Islet of Langerhans (tissue), 1 donor: ENCODE data around the gene GDI2.
"Not testable (repeated sequence)": the region's sequence is repeated elsewhere in the genome, so short reads cannot be mapped to it uniquely, and the experiment has no call there.

Experiments
- FAIRE-seq: peaks from one replicate; lab custom pipeline; 2011; peaks lifted over from hg19 to GRCh38; lab: Jason Lieb, UNC

The GDI2 gene

DNA sequence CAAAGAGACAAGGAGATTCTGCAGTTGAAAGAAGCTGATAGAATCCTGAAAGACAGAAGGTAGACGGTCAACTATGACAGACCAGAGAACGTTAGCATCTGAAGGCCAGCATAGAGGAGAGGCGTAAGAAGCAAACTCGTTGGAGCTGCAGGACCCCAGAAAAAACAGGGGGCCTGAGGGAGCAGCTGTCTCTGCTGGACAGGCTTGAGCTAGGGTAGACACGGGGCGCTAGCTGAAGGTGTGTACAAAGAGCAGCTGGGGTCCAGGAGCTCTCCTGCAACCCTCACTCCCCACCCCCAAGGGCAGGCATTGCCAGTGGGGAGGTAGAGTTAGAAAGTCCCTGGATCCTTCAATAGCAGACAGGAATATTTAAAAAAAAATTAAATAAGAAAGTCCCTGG lies 14.6 kb upstream of the GDI2 start:
- FAIRE-seq: no peak

DNA sequence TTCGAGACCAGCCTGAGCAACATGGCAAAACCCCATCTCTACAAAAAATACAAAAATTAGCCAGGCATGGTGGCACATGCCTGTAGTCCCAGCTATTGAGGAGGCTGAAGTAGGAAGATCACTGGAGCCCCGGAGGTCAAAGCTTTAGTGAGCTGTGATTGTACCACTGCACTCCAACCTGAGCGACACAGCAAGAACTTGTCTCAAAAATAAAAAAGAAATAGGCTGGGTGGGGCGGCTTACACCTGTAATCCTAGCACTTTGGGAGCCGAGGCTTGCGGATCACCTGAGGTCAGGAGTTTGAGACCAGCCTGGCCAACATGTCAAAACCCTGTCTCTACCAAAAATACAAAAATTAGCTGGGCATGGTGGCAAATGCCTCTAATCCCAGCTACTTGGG lies 13.3 kb upstream of the GDI2 start:
- FAIRE-seq: not testable (repeated sequence)

DNA sequence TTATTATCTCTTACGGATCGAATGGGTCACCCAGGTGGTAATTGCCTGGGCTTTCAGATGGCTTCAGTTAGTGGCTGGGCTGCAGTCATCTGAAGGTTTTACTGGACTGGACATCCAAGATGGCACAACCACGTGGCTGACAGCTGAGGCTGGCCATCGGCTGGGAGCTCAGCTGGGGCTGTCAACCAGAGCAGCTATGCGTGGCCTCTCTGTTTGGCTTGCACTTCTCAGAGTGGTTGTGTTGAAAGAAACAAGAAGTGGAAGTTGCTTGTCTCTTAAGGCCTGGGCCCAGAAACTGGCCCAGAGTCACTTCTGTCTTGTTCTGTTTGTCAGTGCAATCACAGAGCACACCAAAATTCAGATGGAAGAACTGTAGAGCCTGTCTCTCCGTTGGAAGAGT lies 5.7 kb upstream of the GDI2 start:
- no peak for FAIRE-seq

DNA sequence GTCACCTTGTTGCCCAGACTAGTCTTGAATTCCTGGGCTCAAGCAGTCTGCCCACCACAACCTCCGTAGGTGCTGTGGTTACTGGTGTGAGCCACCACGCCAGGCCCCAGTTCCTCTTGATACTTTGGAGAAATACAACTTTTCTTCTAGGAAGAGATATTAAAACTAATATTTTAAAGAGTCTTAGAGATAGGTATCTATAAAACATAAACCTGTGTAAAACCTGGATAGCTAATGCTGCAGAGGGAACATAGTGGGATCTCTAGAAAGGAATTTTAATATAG lies 4.8 kb upstream of the GDI2 start:
- no peak for FAIRE-seq

DNA sequence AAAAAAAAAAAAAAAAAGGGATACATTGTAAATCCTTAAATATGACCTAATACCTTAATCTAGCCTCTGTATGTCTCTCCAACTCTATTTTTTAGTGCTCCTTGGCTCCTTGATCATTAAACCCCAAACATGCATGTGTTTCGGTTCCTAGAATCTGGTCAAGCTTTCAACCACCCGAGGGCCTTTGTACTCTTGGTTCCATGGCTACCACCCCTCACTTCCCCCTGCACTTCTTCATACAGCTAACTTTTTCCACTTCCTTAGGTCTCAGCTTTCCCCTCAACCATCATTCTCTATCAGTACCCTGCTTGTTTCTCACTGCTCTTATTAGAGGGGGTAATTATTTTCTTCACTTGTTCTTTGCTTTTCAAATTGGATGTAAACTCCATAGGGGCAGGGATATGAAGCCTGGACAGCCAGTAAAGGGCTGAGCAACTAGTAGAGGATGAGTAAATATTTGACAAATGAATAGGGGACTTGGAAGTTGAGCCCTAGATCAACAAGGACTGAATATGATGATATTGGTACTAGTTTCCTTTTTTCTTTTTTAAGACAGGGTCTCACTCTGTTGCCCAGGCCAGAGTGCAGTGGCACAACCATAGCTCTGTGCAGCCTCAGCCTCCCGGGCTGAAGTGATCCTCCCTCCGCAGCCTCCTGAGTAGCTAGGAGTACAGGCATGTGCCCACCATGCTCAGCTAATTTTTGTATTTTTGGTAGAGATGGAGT lies 4.3 kb upstream of the GDI2 start:
- FAIRE-seq: no peak

DNA sequence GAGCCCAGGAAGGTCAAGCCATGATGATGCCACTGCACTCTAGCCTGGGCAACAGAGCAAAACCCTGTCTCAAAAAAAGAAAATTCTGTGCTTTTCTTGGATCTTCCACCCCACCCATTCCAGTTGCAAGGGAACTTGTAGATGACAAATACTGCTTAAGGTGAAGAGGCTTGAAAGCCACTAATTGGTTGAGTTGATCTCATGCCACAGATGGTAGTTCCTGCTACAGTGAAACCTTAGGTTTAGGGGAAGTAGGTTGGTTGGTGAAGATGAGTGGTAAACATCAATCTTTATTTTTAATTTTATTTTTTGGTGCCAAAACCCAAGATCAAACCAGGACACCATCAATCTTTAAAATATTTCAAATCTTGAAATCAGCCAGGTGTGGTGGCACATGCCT lies 2.9 kb upstream of the GDI2 start:
- FAIRE-seq: no peak

DNA sequence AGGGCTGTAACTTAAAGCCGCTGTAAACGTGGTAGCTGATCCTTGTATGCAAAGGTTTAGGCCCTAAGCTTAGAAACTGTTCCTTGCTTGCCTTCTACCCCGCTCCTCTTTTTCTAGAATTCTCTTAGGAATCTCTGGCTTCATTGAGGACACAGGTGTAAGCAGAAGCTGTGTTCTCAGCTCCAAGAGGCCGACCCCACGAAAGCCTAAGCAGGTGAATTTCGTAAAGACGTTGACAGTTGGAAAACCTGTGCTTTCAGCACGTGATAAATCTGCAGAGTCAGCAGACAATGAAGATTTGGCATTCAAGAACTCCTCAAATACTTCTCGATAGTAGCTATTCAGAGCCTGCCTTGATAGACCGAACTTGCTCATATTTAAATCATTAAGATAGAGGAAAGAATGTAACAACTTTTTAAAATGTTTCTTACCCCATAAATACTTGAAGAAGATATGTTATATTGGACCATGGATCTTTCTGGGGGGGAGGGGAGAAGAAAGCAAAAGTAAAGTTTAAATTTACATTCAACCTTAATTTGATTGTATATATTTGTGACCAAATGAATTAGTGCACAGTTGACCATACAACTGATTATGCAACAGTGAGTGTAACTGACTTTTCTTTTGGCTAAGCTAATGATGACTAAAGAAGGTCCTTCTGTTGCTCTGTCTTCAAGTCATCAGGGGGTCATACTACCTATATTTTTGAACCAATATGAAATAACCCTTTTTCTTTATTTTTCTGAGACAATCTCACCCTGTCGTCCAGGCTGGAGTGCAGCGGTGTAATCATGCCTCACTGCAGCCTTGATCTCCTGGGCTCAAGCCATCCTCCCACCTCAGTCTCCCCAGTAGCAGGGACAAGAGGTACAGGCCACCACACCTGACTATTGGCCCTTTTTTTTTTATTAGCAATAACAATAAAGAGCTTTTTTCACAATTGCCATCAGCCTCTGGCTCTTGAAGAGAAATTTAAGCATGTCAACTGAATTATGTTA lies 1.2 kb upstream of the GDI2 start:
- no peak for FAIRE-seq

DNA sequence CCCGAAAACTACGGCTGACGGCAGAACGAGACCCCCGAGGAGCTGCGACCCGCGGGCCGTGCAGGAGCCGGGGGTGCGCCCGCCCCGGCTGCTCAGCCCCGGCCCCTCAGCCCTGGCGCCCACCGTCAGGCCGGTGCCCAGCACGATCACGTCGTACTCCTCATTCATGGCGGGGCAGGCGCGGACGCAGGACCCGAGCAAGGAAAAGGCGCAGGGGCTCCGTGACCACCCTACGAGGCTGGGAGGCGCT lies 218 bp downstream of the GDI2 start:
- no peak for FAIRE-seq

DNA sequence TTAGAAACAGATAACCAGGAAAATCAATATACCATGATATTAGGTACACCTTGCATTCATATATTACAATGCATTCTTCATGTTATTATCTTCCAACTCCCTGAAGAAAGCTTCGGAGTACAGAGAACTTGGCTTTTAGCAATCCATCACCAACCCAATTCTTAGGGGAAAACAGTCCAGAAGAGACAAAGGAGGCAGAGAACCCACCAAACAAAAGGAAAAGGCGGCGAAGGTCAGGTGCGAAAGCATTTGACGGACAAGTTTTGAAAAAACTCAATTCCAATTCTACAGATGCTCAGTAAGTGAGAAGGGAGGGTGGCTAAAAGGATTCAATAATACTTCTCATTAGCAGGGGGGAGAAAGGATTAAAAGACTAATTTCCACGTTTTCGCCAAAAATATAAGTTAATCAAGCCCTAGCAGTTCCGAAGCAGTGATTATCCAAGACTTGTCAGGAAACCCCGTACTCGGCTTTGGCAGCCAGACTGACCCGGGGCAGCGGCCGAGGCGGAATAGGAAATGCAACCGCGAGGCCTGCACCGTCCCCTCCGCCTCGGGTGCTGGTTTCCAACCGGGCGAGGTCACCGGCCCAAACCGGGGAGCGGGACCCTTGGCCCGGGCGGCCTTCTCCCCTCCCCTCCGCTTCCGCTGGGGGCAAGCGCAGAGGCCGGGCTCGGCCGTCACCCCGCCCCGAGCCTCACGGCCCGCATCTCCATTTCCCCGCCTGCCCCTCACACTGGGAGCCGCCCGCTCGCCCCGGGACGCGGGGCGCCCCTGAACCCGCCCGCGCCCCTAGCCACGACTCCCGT lies 747 bp downstream of the GDI2 start:
- no peak for FAIRE-seq

DNA sequence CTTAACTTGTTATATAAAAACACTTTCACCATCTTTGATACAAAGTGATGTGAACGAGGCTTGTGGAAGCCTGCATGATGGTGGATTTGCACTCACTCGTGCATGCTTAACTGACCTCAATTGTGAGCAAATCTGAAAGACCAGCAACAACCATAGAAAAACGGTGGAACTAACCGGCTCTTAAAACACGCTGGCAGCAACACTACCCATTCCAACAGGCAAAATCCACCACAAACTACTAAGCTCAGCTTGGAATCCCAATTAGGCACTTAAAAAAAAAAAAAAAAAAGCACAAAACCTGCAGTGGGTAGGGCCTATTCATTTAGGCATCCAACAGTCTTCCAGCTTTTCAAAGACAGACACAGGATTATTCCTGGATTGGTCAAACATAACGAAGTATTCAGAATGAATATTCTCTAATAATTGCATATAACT lies 1.8 kb downstream of the GDI2 start:
- FAIRE-seq: no peak

DNA sequence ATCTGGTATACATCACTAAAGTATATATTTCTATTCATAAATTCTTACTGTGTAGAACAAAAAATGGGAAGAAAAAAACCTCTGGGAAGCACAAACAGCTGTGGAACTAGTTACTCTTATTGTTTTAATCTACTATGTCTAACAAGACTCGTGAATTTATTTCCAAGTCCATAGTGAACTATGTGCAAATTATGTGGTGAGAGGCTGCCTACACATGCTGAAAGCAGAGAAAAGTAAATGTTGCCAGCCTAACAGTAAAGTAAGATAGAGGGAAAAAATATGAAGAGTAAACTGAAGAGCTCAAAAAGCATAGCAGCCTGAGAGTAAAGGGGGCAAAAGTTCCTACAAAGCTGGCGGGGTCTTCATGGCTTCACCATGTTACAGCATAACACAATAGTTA lies 3.0 kb downstream of the GDI2 start:
- FAIRE-seq: no peak

DNA sequence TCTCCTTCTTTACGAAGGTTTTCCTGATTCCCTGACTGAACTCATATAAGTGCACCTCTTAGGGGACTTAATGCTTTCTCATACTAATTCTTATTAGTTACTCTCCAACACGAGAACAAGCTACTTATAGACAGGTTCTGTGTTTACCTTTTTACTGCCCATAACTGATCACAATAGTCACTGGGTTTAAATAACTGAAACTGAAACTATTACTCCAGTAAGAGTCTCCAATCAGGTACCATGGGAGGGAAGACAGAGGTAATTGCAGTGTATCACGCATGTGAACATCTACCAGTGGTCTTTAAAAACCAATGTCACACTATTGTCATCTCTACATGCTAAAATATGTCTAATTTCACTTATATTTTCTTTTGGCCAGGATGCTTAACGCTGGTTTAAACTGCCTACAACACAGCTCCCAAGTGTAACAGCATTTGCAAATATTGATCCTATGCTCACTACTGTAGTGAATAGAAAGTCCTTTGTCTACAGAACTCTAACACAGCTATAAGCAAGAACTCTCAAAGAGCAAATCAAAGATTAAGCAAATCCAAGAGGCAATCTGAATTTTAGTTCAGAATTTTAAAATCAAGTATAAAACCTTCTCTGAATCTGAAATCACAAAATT lies 3.6 kb downstream of the GDI2 start:
- no peak for FAIRE-seq

DNA sequence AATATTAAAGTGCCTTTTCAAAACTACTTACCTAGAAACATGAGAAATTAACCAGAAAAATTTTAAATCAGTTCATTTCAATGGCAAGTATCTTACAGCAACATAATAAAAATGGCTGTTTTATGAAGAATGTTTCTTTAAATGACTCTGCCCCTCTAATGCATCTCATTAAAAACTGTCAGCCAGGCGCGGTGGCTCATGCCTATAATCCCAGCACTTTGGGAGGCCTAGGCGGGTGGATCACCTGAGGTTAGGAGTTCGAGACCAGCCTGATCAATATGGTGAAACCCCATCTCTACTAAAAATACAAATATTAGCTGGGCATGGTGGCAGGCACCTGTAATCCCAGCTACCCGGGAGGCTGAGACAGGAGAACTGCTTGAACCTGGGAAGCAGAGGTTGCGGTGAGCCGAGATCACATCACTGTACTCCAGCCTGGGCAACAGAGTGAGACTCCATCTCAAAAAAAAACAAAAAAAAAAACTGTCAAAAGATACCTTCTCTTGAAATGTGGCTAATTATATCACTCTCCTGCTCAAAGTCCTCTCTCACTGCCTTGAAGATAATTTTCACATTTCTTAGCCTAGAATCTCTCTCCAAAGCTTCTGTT lies 4.3 kb downstream of the GDI2 start:
- FAIRE-seq: not testable (repeated sequence)

DNA sequence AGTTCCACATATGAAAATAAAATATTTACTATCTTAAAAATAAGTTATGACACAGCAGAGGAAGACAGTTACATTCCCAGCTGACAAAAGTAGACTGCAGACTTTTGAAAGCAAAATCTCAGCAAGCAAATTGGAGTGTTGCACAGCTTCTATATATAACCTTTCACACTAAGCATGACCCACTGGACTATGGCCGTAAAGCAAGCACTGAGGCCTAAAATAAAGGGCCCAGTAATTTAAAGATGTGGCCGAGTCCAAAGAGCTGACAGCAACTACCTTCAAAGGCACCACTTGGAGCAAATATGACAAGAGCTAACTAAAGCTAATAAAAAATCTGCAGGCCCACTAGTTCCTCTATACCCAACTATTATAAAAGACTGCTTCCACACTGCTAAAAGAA lies 6.5 kb downstream of the GDI2 start:
- FAIRE-seq: no peak

DNA sequence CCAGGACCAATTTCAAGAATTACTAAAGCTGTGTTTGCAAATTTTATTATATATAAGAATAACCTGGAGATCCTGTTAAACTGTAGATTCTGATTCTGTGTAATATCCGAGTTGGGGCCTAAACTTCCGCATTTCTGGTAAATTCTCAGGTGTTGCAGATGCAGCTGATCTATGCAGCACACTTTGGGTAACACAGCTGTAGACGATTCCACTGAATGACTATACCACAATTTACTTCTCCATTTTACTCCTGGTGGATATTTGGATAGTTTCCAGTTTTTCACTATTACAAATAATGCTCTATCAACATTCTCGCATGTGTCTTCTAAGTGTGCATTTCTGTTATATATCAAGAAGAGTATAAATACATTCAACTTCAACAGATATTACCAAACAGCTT lies 7.5 kb downstream of the GDI2 start:
- no peak for FAIRE-seq

DNA sequence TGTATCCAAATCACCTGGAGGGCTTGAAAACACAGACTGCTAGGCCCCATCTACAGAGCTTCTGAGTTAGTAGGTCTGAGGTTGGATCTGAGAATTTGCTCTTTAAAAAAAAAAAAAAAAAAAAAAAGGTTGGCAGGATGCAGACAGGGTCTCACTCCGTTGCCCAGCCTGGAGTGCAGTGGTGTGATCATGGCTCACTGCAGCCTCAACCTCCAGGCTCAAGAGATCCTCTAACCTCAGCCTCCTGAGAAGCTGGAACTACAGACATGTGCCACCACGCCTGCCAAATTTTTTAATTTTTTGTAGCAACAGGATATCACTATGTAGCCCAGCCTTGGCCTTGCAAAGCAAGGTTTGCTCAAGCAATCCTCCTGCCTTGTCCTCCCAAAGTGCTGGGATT lies 8.0 kb downstream of the GDI2 start:
- no peak for FAIRE-seq

DNA sequence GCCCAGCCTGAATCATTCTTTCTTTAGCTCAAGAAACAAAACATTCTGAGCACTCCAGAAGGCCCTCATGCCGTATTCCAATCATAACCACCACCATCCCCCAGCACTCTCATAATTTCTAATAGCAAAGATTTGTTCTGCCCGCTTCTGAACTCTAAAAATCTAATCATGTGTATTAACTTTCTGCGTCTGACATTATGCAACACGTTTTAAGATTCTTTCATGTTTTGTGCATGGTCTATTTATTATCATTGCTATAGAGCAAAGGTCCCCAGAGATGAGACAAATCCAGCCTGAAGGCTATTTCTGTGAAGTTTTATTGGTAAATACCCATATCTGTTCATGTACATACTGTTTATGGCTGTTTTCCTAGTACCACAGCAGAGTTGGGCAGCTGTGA lies 8.8 kb downstream of the GDI2 start:
- no peak for FAIRE-seq

DNA sequence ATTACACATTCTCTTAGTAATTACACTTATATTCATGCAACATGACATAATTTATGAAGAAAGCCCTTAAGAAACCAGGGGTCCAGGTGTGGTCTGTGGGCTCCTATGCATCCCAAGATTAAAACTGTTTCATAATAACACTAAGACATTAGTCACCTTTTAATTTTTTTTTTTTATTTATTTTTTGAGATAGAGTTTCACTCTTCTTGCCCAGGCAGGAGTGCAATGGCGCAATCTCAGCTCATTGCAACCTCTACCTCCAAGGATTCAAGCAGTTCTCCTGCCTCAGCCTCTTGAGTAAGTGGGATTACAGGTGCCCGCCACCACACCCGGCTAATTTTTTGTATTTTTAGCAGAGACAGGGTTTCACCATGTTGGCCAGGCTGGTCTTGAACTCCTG lies 12.5 kb downstream of the GDI2 start:
- no peak for FAIRE-seq

DNA sequence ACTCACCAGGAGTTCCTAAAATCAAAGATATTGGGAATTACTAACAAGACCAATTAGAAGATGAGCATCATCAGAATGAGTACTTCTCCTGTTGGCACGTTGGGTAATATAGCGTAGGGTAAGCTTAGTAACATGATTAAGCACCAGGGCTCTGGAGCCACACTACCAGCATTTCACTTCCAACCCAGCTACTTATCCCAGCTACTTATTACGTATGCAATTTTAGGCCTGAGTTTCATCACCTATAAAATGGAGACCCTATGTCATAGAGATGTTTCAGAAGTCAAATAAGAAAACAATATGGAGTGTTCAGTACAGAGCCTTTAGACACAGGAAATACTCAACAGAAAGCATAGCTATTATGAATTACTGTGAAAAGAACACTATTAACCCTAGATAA lies 19.0 kb downstream of the GDI2 start:
- FAIRE-seq: no peak

DNA sequence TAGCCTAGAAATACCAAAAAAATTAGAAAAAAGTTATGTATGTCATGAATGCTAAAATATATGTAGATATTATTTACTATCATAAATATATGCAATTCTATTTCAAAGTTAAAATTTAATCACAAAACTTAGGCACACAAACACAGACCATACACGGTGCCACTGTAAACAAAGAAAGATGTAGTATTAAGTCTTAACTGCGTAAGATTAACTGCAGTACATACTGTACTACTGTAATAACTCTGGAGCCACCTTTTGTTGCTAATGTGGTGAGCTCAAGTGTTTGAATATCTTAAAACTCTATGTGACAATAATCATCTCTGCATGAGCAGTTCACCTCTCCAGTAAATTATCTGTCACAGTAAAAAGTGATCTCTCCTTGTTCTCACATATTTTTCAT lies 23.6 kb downstream of the GDI2 start:
- no peak for FAIRE-seq

DNA sequence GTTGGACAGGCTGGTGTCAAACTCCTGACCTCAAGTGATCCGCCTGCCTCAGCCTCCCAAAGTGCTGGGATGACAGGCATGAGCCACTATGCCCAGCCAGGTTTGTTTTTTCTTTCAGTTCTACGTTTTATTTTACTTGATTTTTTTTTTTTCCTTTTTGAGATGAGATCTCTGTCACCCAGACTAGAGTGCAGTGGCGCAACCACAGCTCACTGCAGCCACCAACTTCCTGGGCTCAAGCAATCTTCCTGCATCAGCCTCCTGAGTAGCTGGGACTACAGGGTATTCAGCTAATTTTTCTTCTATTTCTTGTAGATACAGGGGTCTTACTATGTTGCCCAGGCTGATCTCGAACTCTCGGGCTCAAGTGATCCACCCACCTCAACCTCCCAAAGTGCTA lies 24.3 kb downstream of the GDI2 start:
- FAIRE-seq: no peak

DNA sequence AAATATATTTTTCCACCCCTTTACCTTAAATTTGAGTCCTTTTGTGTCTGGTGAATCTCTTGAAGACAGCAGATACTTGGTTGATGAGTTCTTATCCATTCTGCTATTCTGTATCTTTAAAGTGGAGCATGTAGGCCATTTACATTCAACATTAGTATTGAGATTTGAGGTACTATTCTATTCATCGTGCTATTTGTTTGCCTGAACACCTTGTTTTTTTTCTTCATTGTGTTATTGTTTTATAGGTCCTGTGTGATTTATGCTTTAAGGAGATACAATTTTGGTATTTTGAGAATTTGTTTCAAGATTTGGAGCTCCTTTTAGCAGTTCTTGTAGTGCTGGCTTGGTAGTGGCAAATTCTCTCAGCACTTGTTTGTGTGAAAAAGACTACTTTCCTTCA lies 29.9 kb downstream of the GDI2 start:
- FAIRE-seq: no peak
